Muscle layer of colon (tissue), 2 donors: ENCODE measurements around the gene MYH11.
"Not testable (repeated sequence)": the region's sequence is repeated elsewhere in the genome, so short reads cannot be mapped to it uniquely, and the experiment has no call there.

ENCODE experiments used
- H3K27ac ChIP-seq: one replicate; pipeline ENCODE4 v1.7.0; 2013; ENCODE audit warnings: low read depth, mild to moderate bottlenecking, low read length, moderate library complexity
- H3K27me3 ChIP-seq, 2 donors: one replicate each; pipeline ENCODE4 v1.7.0; 2013; ENCODE audit warnings: low read length in 2 of 2, mild to moderate bottlenecking in 2 of 2; ENCODE audit not compliant: insufficient read depth in 2 of 2, control insufficient read depth in 1 of 2
- H3K36me3 ChIP-seq: one replicate; pipeline ENCODE4 v1.7.0; 2013; ENCODE audit warnings: mild to moderate bottlenecking, low read length; ENCODE audit not compliant: insufficient read depth
- H3K4me1 ChIP-seq: one replicate; pipeline ENCODE4 v1.7.0; 2013; ENCODE audit warnings: mild to moderate bottlenecking, low read length; ENCODE audit not compliant: insufficient read depth
- H3K4me3 ChIP-seq, 2 donors: one replicate each; pipeline ENCODE4 v1.7.0; 2013; ENCODE audit warnings: low read length in 2 of 2, low read depth in 1 of 2, mild to moderate bottlenecking in 1 of 2, moderate library complexity in 1 of 2
- H3K9ac ChIP-seq: one replicate; pipeline ENCODE4 v1.7.0; 2013; ENCODE audit warnings: low read length
- H3K9me3 ChIP-seq: one replicate; pipeline ENCODE4 v1.7.0; 2013; ENCODE audit warnings: mild to moderate bottlenecking, low read length
- donor health status: abdominal sarcoma.
- donor health status: Adenocarcinoma of cecum.

MYH11 gene

DNA sequence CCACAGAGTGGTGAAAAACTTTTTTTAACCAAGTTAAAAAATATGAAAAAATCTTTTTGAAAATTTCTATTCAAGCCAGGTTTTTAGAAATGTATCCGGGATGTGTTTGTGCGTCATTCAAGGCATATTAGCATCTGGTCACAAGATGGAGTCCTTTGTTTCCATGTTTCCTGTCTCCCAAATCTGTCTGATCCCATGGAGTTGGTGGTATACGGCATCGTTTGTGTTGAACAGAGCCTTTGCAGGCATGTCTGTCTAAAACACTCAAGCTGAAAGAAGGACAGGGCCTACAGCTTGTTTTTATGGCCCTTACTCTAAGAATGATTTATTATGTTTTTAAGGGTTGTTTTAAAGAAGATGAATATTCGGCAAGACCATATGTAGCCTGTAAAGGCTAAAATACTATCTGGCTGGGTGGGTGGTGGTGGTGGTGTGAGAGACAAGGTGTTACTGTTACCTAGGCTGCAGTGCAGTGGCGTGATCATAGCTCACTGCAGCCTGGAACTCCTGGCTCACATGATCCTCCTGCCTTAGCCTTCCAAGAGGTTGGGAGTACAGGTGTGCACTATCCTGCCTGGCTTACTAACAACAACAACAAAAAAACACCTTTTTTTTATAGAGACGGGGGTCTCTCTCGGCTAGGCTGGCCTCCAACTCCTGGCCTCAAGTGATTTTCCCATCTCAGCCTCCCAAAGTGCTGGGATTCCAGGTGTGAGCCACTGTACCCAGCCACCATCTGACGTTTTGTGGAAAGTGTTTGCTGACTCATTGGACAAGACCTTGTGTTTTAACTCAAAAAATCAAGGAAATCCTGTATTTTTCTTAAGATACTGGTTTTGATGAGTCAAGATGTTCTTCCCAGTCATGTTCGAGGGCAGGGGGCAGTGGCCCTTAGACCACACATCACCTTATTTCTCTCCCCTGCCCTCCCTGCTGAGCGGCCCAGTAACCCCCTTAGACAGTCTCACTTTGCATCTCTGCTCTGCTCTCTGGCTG is 154.6 kb downstream of the MYH11 start:
- no peak overlapping the region for H3K9ac ChIP-seq
- no peaks in the 10 kb centered on the region for H3K27me3 ChIP-seq
- H3K4me1 ChIP-seq = no peaks in the 10 kb centered on the region
- H3K36me3 ChIP-seq = peaks cover 57% of the 10 kb centered on the region
- H3K4me3 ChIP-seq = no peak overlapping the region
- no peaks in the 10 kb centered on the region for H3K9me3 ChIP-seq
- H3K27ac ChIP-seq = peak overlapping the region; percentile 74

DNA sequence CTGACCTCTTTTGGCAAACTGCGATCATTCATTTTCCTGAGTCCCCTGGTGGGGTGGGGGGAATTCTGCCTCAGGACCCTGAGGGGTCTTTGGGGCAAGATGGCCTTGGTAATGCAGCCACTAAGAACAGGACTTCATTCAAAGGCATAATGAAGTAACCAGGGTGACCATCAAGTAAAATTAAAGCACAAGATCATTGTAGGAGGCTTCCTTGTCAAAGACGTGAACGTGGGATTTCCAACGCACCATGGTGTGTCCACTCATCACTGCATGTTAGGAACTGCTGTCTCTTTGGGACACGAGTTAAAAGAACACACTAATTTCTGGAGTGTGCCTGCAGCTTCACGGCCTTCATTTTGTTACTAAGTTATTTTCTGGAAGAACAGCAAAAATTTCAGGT is 155.5 kb downstream of the MYH11 start:
- H3K27me3 ChIP-seq = no peaks in the 10 kb centered on the region
- no peak overlapping the region for H3K9ac ChIP-seq

DNA sequence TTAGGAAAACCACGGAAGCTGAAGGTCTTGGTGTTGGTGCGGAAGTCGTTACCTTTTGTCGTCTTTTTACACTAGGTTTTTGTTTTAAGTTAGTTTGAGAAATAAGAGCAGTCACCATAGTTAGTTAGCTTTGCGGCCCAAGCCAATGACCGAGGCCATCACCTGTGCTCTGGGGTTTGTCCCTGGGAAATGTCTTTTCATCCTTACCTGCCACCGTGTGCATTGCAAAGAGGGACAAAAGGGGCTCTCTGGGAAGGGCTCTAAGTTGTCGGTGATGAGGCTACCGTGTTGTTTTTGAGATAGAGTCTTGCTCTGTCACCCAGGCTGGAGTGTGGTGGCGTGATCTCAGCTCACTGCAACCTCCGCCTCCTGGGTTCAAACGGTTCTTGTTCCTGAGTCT is 157.0 kb downstream of the MYH11 start:
- Histone ChIP-seq H3K4me1 (no peaks in the 10 kb centered on the region), H3K9ac (no peak overlapping the region), H3K36me3 (peaks cover 53% of the 10 kb centered on the region), H3K9me3 (no peaks in the 10 kb centered on the region), H3K27ac (no peak overlapping the region), H3K27me3 (no peaks in the 10 kb centered on the region), H3K4me3 (no peak overlapping the region)

More for the DNA sequence above, 155.5 kb downstream of the MYH11 start:
- peak overlapping the region; percentile 54 for H3K27ac ChIP-seq
- no peaks in the 10 kb centered on the region for H3K4me1 ChIP-seq
- no peaks in the 10 kb centered on the region for H3K9me3 ChIP-seq
- no peak overlapping the region for H3K4me3 ChIP-seq
- peaks cover 57% of the 10 kb centered on the region for H3K36me3 ChIP-seq

DNA sequence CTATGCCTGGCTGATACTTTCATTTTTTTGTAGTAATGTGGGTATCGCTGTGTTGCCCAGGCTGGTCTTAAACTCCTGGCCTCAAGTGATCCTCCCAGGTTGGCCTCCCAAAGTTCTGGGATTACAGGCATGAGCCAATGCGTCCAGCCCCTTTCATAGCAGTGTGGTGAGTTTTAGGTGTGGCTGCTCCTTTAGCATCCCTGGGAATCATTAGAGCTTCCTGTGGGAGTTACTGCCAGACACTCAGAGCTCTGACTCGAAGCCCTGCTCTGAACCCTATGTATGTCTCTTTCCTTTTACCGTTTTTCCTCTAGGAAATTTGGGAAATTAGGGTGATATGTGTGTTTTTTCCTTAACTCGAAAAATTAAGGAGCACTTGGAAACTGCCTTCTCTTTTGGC is 162.3 kb downstream of the MYH11 start:
- no peaks in the 10 kb centered on the region for H3K9me3 ChIP-seq
- no peaks in the 10 kb centered on the region for H3K4me1 ChIP-seq
- peaks cover 74% of the 10 kb centered on the region for H3K36me3 ChIP-seq
- no peak overlapping the region for H3K9ac ChIP-seq
- no peaks in the 10 kb centered on the region for H3K27me3 ChIP-seq
- no peak overlapping the region for H3K27ac ChIP-seq
- H3K4me3 ChIP-seq = no peak overlapping the region

DNA sequence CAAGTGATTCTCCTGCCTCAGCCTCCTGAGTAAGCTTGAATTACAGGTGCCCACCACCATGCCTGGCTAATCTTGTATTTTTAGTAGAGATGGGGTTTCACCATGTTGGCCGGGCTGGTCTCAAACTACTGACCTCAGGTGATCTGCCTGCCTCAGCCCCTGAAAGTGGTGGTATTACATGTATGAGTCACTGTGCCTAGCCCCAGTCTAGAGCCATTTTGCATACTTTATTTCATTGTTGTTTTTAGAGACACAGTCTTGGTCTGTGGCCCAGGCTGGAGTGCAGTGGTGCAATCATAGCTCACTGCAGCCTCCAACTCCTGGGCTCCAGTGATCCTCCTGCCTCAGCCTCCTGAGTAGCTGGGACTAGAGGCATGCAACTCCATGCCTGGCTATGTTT is 164.3 kb downstream of the MYH11 start:
- not testable (repeated sequence) for H3K27me3 ChIP-seq, H3K27ac ChIP-seq, H3K9me3 ChIP-seq, H3K4me1 ChIP-seq, H3K4me3 ChIP-seq, H3K9ac ChIP-seq
- H3K36me3 ChIP-seq = peaks cover 83% of the 10 kb centered on the region

DNA sequence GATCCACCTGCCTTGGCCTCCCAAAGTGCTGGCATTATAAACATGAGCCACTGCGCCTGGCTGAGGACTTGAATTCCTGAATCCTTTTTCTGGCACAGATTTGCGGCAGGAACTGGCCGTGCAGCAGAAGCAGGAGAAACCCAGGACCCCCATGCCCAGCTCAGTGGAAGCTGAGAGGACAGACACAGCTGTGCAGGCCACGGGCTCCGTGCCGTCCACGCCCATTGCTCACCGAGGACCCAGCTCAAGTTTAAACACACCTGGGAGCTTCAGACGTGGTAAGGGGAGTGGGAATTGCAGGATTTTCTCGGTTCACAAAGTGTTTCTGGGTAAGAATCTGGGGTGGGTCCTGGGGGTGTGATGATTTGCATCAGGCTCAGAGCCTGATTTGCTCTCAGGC is 165.8 kb downstream of the MYH11 start:
- Histone ChIP-seq H3K9me3 (no peaks in the 10 kb centered on the region), H3K9ac (no peak overlapping the region), H3K27me3 (no peaks in the 10 kb centered on the region), H3K27ac (no peak overlapping the region), H3K4me1 (no peaks in the 10 kb centered on the region), H3K36me3 (peaks cover 85% of the 10 kb centered on the region), H3K4me3 (no peak overlapping the region)

DNA sequence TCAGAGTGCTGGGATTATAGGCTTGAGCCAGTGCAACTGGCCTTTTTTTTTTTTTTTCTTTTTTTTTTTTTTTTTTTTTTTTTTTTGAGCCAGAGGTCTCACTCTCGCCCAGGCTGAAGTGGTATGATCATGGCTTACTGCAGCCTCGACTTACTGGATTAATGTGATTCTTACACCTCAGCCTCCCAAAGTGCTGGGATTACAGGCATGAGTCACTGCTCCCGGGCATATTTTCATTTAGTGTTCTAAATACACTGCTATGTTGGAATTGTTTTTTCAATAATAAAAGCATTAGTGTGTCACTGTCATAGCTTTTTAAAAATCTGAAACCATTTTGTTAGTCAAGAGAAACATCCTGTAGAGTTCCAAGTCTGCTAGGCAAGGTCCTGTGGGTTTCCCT is 166.5 kb downstream of the MYH11 start:
- H3K27ac ChIP-seq = no peak overlapping the region
- H3K27me3 ChIP-seq = no peaks in the 10 kb centered on the region
- H3K9ac ChIP-seq = no peak overlapping the region
- H3K4me1 ChIP-seq = no peaks in the 10 kb centered on the region
- peaks cover 81% of the 10 kb centered on the region for H3K36me3 ChIP-seq
- no peak overlapping the region for H3K4me3 ChIP-seq
- no peaks in the 10 kb centered on the region for H3K9me3 ChIP-seq

DNA sequence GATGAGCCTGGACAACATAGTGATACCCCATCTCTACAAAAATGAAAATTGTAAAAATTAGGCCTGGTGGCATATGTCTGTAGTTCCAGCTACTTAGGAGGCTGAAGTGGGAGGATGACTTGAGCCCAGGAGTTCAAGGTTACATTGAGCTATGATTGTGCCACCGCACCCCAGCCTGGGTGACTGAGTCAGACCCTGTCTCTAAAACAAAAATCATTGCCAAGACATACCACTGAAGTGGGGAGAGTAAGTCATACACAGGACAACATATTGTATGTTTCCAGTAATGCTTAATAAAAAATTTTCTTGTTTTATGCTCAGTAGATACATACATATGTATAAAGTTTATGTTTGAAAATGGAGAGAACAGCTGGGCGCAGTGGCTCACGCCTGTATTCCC is 167.5 kb downstream of the MYH11 start:
- H3K36me3 ChIP-seq = peaks cover 71% of the 10 kb centered on the region
- H3K4me1 ChIP-seq = no peaks in the 10 kb centered on the region
- no peaks in the 10 kb centered on the region for H3K27me3 ChIP-seq
- no peak overlapping the region for H3K4me3 ChIP-seq
- H3K27ac ChIP-seq = no peak overlapping the region
- H3K9me3 ChIP-seq = no peaks in the 10 kb centered on the region
- H3K9ac ChIP-seq = no peak overlapping the region

DNA sequence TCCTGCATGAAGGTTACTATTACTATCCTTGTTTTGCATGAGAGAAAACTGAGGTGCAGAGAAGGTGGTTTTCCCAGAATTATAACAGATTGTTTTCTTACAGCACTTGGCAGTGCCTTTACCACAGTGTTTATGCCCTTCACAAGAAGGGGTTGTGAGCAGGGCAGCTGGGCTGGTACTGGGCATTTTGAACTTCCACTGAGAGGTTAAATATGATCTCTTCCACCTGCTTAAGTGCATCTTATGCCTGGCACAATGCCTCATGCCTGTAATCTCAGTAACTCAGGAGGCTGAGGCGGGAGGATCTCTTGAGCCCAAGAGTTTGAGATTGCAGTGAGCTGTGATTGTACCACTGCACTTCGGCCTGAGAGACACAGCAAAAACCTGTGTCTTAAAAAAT is 170.5 kb downstream of the MYH11 start:
- Histone ChIP-seq H3K27me3 (no peaks in the 10 kb centered on the region), H3K36me3 (peaks cover 41% of the 10 kb centered on the region), H3K4me1 (no peaks in the 10 kb centered on the region), H3K4me3 (no peak overlapping the region), H3K9me3 (no peaks in the 10 kb centered on the region), H3K9ac (no peak overlapping the region), H3K27ac (no peak overlapping the region)

DNA sequence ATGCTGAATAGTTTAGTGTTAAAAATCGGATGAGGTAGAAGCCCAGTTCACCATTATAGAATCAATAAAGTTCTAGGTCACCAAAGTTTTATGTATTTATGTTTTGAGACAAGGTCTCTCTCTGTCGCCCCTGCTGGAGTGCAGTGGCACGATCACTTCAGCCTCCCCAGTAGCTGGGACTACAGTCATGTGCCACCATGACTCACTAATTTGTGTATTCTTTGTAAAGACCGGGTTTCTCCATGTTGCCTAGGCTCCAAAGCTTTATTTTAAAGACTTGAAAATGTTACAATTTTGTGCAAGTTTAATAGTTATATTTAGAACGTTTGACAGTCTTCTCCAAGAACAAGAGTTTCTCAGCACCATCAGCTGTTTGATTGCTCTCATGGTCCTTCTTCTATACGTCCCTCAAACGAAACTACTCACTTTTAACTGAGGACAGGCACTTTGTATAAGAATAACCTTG is 174.7 kb downstream of the MYH11 start:
- Histone ChIP-seq H3K27me3 (no peaks in the 10 kb centered on the region), H3K9me3 (no peaks in the 10 kb centered on the region), H3K9ac (no peak overlapping the region), H3K4me3 (no peak overlapping the region), H3K4me1 (no peaks in the 10 kb centered on the region), H3K27ac (no peak overlapping the region), H3K36me3 (peaks cover 24% of the 10 kb centered on the region)

DNA sequence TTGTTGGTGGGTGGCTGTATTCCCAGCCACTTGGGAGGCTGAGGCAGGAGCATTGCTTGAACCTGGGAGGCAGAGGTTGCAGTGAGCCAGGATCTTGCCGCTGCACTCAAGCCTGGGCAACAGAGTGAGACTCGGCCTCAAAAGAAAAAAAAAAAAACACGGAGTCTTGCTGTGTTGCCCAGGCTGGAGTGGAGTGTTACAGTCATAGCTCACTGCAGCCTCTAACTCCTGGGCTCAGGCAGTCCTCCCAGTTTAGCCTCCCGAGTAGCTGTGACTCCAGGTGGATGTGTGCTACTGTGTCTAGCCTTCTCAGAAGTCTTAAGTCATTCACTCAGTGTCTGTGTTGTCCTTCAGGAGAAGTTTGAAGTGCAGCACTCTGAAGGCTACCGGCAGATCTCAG is 179.4 kb downstream of the MYH11 start:
- no peak overlapping the region for H3K9ac ChIP-seq
- no peaks in the 10 kb centered on the region for H3K9me3 ChIP-seq
- peaks cover 12% of the 10 kb centered on the region for H3K4me1 ChIP-seq
- H3K27me3 ChIP-seq = no peaks in the 10 kb centered on the region
- no peak overlapping the region for H3K27ac ChIP-seq
- no peak overlapping the region for H3K4me3 ChIP-seq
- peaks cover 13% of the 10 kb centered on the region for H3K36me3 ChIP-seq

DNA sequence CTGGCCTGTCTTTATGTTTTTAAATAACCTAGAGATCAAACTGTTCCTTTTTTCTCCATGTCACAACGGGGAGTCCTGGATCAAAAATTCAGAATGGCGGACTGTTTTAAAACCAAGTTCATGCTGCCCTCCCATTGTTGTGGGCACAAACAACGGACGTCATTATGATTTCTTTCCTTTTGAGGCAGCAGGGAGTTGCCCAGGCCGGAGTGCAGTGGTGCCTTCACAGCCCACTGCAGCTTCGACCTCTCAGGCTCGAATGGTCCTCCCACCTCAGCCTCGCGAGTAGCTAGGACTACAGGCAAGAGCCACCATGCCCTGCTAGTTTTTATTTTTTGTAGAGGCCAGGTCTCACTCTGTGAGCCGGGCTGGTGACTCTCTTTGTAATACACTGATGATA is 180.3 kb downstream of the MYH11 start:
- peaks cover 15% of the 10 kb centered on the region for H3K36me3 ChIP-seq
- H3K9ac ChIP-seq = no peak overlapping the region
- no peak overlapping the region for H3K4me3 ChIP-seq
- H3K9me3 ChIP-seq = no peaks in the 10 kb centered on the region
- H3K4me1 ChIP-seq = peaks cover 16% of the 10 kb centered on the region
- H3K27me3 ChIP-seq = no peaks in the 10 kb centered on the region
- no peak overlapping the region for H3K27ac ChIP-seq
